NCI-H146 treated with DMSO at 0.1 percent for 48 hours (cell line): ENCODE measurements around the gene COX4I1.

Experiments used
- DNase-seq: peaks from one replicate; lab custom pipeline; 2025; ENCODE audit not compliant: unreplicated experiment; lab: John Stamatoyannopoulos, UW

Gene COX4I1

GRCh38 chr16:85765767-85766166, 33.7 kb upstream of the COX4I1 start:
- DNase-seq = no peak

DNA sequence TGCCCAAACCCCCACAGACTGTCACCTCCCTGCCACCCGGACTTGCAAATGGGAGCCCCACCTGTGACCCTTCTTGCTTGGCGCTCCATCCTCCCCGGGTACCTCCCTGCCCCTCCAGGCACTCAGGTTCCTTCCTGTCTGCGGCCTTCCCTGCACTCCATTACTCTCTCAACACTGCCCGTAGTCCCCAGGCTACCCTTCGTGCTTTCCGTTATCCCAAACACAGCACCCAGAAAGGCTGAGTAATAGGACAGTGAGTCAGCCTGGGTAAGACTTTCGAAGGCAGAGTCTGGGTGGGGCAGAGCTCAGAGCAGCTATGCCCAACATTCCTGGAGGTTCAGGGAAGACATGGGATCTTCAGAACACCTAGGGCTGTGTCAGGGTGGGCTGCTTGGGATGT, 32.0 kb upstream of the COX4I1 start:
- no peak for DNase-seq

DNA sequence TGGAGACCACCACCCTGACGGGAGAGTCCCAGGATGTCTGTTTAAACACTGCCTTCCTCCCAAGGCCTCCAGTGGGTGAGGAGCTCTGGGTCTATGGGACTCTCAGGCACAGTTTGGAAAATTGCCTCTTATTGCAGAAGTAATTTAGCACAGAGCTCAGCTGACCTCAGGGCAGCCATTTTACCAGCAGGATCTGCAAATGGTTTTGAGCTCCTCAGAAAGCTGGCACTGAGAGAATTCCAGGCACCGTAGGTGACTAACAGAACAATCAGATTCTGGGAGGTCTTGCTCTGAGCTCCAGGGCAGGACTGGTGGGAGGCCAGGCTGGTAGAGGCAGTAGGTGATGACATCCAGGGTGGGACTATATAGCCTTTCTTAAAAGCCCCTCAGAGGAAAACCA, 31.3 kb upstream of the COX4I1 start:
- DNase-seq = no peak

DNA sequence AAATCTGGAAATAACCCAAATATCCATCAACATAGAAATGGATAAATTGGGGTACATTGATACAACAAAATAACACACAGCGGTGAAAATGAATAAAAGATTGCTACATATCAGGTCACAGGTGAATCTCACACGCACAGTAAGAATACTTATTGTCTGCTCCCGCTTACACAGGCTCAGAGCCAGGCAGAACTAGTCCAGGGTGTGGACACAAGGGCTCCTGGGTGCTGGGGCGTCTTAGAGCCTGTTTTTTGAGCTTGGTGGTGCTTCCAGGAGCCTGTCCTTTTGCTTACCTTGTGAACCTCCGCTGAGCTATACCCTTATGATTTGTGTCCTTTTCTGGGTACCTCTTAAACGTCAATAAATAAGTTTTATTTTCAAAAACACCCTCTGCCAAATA, 28.8 kb upstream of the COX4I1 start:
- DNase-seq = no peak

- no peak for DNase-seq
Measured at GRCh38 chr16:85773044-85773443, 26.5 kb upstream of the COX4I1 start.

DNA sequence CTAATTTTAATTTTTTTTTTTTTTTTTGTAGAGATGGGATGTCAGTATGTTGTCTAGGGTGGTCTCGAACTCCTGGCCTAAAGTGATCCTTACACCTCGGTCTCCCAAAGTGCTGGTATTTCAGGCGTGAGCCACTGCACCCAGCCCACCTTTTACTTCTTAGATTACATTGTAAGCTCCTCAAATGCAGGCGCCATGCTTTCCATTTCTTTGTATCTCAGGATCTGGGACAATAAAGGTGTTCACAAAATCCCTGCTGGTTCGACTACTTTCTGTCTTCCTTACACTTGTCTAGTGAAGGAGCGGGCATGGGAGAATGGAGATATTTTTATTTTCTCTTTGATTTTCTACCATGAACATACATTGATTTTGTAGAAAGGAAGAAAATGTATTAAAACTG, 25.4 kb upstream of the COX4I1 start:
- DNase-seq = no peak

GRCh38 chr16:85774811-85775210, 24.7 kb upstream of the COX4I1 start:
- DNase-seq = no peak

DNA sequence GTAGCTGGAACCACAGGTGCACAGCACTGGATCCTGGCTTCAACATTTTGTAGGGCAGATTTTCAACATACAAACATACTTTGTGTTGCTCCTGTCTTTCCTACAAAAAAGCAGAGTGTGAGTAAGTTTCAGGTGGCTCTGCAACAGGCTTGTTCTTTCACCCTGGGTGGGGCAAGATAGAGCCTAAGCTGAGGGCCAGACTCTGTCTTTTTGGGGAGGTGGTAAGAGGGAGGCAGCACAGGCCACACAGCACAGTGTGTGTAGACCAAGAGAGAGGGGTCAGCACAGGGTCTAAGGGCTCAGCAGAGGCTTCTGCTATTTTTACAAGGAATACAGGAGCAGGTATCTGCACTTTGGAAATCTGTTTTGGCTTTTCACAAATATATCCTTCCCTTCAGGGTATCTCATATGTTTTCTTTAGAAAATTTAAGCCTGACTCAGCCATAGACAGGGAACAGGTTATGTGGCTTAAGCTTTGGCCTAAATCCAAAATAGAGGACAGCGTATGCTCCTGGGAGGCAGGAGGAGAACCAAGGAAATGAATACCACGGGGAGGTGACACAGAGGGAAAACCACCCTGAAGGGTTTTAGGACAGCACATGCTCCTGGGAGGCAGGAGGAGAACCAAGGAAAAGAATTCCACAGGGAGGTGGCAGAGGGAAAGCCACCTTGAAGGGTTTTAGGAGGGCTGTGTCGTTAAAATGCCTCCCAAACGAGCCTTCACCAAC, 21.7 kb upstream of the COX4I1 start:
- no peak for DNase-seq

DNA sequence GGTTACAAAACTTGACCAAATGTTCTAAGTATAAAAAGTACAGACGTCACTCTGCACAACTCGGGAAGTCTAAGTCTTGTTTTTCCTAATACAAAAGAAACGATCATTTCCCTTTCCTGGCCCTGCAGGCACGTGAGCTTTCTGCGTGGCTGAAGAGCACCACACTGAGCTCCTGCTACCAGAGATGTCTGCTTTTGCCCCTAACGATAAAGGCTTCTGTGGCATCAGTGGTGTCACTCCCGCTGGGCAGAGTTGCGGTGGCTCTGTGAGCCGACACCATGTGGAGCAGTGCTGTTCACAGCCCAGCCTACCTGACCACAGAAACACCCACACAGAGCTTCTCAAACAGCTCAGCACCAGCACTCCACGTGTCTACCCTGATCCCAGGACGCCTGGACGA, 20.6 kb upstream of the COX4I1 start:
- DNase-seq = no peak

DNA sequence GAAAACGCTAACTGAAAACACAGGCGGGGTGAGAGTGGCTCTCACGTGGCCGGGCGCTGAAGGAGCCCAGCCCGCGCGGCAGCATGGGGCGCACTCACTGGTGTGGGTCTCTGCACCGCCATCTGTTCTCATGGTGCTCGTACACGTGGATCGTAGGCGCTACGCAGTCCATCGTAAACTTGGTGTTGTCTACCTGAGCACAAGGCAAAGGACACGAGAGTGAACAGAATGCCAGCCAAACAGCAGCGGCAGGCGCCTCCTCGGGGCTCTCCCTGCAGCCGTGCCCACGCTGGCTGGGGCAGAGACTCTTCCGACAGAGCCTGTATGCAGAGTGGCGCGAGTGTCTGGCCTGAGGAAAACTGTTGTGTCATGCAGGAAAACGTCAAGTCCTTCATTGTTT, 19.2 kb upstream of the COX4I1 start:
- DNase-seq = no peak

DNA sequence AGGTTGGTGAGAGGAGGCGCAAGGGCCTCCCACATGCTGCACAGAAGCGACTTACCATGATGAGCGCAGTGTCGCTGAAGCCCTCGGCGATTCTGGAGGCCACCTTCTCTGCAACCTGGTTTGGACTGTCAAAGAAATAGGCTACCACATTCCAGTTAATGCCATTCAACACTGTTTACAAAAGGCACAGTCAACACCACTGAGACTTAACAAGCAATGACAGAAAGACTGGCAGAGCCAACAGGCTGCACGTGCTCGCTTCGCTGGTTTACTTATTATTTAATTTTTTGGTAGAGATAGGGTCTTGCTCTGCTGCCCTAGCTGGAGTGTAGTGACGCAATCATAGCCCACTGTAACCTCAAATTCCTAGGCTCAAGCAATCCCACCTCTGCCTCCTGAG, 18.3 kb upstream of the COX4I1 start:
- DNase-seq = no peak

GRCh38 chr16:85781695-85782370, 17.7 kb upstream of the COX4I1 start:
- DNase-seq = no peak

DNA sequence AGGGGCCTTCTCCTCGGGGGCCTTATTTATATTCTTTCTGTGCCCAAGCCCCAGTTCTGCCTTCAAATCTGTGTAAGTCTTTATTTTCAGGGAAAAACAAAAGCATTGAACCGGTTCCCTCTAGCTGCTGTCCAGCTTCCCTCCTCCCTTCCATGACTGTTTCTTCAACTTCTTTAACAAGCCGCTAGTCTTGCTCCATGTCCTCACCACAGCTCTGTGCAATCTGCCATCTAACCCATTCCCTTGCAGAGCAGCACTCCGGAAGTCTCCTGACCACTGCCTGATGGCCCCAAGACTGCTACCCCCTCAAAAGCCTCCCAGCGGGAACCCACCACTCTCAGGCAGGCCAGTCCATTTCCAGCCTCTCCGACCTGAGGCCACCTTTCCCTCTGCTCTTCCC, 17.0 kb upstream of the COX4I1 start:
- DNase-seq = no peak

DNA sequence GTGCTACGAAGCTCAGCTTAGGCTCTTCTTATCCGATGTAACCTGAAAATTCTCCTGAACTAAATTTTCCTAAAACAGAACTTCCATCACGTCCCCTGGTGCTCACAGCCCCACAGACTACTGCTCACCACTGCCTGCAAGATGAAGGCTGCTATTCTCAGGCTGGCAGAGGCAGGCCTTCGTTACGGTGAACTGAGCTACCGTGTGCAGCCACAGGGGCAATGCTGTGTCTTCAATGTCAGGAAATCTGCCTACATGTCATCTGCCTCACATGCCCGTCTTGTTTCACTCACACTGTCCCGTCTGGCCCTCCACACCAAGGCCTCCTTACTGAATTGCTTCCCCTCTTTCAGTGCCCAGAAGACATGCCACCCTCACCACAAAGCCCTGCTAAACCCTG, 16.1 kb upstream of the COX4I1 start:
- no peak for DNase-seq

GRCh38 chr16:85784813-85785212, 14.7 kb upstream of the COX4I1 start:
- DNase-seq = no peak

- DNase-seq = no peak
Measured at GRCh38 chr16:85785927-85786326, 13.6 kb upstream of the COX4I1 start.

DNA sequence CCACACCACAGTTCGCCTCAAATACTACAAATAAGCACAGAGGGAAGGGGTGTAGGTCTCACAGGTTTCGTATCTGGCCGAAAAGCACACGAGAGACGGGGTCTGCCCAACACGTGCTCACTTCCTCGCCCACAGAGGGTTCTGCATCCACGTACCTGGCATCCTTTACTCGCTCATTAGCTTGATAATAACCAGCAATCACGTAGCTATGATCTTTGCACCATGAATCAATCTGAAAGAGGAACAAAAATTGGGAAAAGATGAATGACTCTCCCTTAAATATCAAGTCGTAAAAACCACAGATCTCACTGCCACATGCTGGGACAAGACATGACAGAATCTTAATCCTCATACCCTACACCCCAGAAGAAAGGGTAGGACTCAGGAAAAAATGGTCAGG, 10.7 kb upstream of the COX4I1 start:
- DNase-seq = no peak

GRCh38 chr16:85789773-85790172, 9.7 kb upstream of the COX4I1 start:
- DNase-seq = no peak

- DNase-seq = no peak
Measured at GRCh38 chr16:85793662-85794298, 5.7 kb upstream of the COX4I1 start.

GRCh38 chr16:85794696-85795095, 4.8 kb upstream of the COX4I1 start:
- no peak for DNase-seq

DNA sequence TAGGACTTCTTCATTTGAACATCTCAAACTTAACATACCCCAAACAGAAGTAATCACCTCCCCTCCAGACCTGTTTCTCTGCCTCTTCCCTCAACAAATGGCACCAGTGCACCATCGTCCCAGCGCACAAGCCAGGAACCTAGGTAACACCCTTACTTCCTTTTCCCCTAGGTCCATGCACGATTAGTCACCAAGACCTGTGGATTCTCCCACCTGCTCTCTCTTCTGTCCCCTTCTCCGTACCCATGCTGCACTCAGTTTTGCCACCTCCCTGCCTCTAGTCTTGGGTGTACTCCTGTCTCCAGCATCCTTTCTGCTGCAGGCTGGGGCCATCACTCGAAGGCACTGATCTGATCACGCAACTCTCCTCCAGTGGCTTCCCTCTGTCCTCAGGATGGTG, 3.3 kb upstream of the COX4I1 start:
- DNase-seq = no peak

GRCh38 chr16:85796599-85796998, 2.9 kb upstream of the COX4I1 start:
- no peak for DNase-seq
